ENCODE results near the gene L3MBTL4. TPM values are rescaled to one million over a fixed set of nuclear protein-coding genes. Genes with fewer than 3 reads are reported as not detected.

L3MBTL4 gene
- total RNA-seq, 1 donor: 0.36 TPM

DNA sequence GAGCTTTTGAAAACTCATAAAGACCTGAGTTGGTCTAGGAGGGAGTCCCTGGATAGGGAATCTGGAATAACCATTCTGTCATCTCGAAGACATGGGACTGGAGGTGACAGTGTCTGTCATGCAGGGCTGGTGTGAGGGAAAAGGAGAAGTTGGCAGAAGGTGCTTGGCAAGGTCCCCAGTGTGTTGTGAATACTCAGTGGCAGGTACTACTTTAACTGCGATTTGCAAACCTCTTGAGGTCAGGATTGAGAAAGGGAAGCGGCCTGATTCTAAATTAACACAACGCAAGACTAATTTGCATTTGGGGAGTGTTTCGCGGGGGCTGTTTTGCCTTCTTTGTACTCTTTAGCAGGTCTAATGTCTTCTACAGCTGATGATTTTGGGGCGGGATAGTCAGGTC lies 442.4 kb downstream of the L3MBTL4 start:
- no peaks in the 10 kb centered on the region for H3K9me3 ChIP-seq (ENCODE audit: low read depth, low read length)
- DNase-seq (ENCODE audit: insufficient read length, low spot score, missing footprints): no peak
- no peak overlapping the region for H3K27ac ChIP-seq (ENCODE audit: low read depth, low read length)
- no peak overlapping the region for H3K4me2 ChIP-seq (ENCODE audit: insufficient read depth, low read length)
- no peak overlapping the region for H3K4me3 ChIP-seq (ENCODE audit: insufficient read depth, low read length)
- H3K27me3 ChIP-seq (ENCODE audit: insufficient read depth, low read length): no peaks in the 10 kb centered on the region
- H3K4me1 ChIP-seq (ENCODE audit: insufficient read depth, low read length): peaks cover 8% of the 10 kb centered on the region
- H3K36me3 ChIP-seq (ENCODE audit: insufficient read depth, low read length): no peaks in the 10 kb centered on the region
- no peaks in the 10 kb centered on the region for H4K20me1 ChIP-seq (ENCODE audit: insufficient read depth, low read length)
- no peak overlapping the region for H2AFZ ChIP-seq (ENCODE audit: low read length)
- no peaks in the 10 kb centered on the region for H3K79me2 ChIP-seq (ENCODE audit: insufficient read depth, low read length)
- TF ChIP-seq CTCF (IDR thresholded peaks at IDR 0.05; ENCODE audit: extremely low read depth, low read depth, low read length): no peak

DNA sequence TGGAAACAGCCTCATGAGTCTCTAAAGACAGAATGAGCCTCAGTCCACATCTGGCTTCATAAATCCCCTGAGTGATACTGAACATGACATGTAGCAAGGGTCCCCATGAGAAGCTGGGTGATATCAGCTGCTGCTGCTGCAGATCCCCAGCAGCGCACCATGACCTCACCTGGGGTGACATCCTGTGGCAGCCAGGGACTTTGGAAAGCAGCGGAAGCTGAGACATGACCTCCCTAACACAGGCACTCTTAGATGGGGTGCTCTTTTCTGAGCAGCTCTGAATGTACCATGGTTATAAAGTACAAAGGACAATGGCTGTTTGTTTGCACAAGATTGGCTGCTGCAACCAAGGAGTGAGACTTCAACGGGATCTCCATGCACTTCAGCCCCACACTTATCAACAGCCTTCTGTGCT lies 444.7 kb downstream of the L3MBTL4 start:
- Histone ChIP-seq H3K4me2 (ENCODE audit: insufficient read depth, low read length) (no peak overlapping the region), H3K9me3 (ENCODE audit: low read depth, low read length) (no peaks in the 10 kb centered on the region), H4K20me1 (ENCODE audit: insufficient read depth, low read length) (no peaks in the 10 kb centered on the region), H3K36me3 (ENCODE audit: insufficient read depth, low read length) (no peaks in the 10 kb centered on the region), H3K27me3 (ENCODE audit: insufficient read depth, low read length) (no peaks in the 10 kb centered on the region), H2AFZ (ENCODE audit: low read length) (no peak overlapping the region), H3K4me3 (ENCODE audit: insufficient read depth, low read length) (no peak overlapping the region), H3K27ac (ENCODE audit: low read depth, low read length) (no peak overlapping the region), H3K79me2 (ENCODE audit: insufficient read depth, low read length) (no peaks in the 10 kb centered on the region), H3K4me1 (ENCODE audit: insufficient read depth, low read length) (peaks cover 2% of the 10 kb centered on the region)
- no peak for TF ChIP-seq CTCF (IDR thresholded peaks at IDR 0.05; ENCODE audit: extremely low read depth, low read depth, low read length)
- no peak for DNase-seq (ENCODE audit: insufficient read length, low spot score, missing footprints)

DNA sequence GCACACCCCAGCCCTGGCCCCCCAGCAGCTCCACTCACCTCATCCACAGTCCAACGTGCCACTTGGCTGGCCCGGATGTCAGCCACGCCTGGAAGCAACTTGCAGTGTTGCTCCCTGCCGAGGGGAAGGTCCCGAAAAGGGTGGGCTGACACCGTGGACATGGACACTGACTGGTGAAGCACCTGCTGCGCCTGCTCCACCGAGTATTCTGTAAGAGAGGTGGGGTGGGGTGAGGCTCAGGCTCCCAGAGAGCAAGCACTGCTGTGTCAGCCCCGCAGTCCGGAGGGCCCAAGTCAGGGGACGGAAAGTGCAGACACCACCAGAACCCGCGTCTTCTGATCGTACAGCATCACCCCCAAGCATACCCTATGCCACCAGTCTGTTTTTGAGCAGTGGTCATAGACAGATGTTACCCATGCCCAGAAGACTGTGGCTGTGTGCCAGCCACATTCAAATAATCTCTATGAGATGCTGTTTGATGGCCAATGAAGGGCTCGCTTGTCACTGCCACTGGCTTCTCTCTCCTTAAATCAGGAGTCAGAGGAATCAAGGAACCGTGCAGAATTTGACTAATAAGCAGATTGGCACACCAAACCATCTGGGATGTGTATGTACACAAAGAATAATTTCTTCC lies 445.2 kb downstream of the L3MBTL4 start:
- no peak for TF ChIP-seq CTCF (IDR thresholded peaks at IDR 0.05; ENCODE audit: extremely low read depth, low read depth, low read length)
- H3K27me3 ChIP-seq (ENCODE audit: insufficient read depth, low read length): no peaks in the 10 kb centered on the region
- H4K20me1 ChIP-seq (ENCODE audit: insufficient read depth, low read length): no peaks in the 10 kb centered on the region
- no peaks in the 10 kb centered on the region for H3K79me2 ChIP-seq (ENCODE audit: insufficient read depth, low read length)
- no peak overlapping the region for H3K4me3 ChIP-seq (ENCODE audit: insufficient read depth, low read length)
- DNase-seq (ENCODE audit: insufficient read length, low spot score, missing footprints): no peak
- no peaks in the 10 kb centered on the region for H3K36me3 ChIP-seq (ENCODE audit: insufficient read depth, low read length)
- H3K4me1 ChIP-seq (ENCODE audit: insufficient read depth, low read length): no peaks in the 10 kb centered on the region
- H3K27ac ChIP-seq (ENCODE audit: low read depth, low read length): no peak overlapping the region
- H3K9me3 ChIP-seq (ENCODE audit: low read depth, low read length): no peaks in the 10 kb centered on the region
- H2AFZ ChIP-seq (ENCODE audit: low read length): no peak overlapping the region
- H3K4me2 ChIP-seq (ENCODE audit: insufficient read depth, low read length): no peak overlapping the region

DNA sequence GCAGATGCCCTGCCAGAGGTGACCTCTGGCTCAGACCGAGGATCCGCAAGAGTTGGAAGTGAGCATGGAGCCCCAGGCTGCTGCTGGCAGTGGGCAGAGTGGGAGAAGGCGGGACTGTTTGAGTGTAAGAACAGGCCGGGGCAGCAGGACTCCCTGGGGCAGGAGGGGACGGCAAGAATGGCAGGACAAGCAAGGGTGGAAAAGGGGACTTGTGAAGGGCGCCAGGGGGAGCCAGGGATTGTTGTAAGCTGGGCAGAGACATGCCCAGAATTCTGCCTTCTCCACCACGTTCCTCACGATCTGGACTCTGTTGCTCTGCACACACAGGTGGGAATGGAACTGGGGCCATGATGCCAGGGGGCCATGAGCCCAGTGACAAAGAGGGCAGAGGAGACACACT lies 447.0 kb downstream of the L3MBTL4 start:
- H3K27ac ChIP-seq (ENCODE audit: low read depth, low read length): no peak overlapping the region
- TF ChIP-seq CTCF (IDR thresholded peaks at IDR 0.05; ENCODE audit: extremely low read depth, low read depth, low read length): no peak

More for the DNA sequence above, 447.0 kb downstream of the L3MBTL4 start:
- no peaks in the 10 kb centered on the region for H3K27me3 ChIP-seq (ENCODE audit: insufficient read depth, low read length)
- H3K36me3 ChIP-seq (ENCODE audit: insufficient read depth, low read length): no peaks in the 10 kb centered on the region
- no peaks in the 10 kb centered on the region for H3K4me1 ChIP-seq (ENCODE audit: insufficient read depth, low read length)
- H3K4me3 ChIP-seq (ENCODE audit: insufficient read depth, low read length): no peak overlapping the region
- H3K79me2 ChIP-seq (ENCODE audit: insufficient read depth, low read length): no peaks in the 10 kb centered on the region
- H3K9me3 ChIP-seq (ENCODE audit: low read depth, low read length): no peaks in the 10 kb centered on the region
- no peaks in the 10 kb centered on the region for H4K20me1 ChIP-seq (ENCODE audit: insufficient read depth, low read length)
- H2AFZ ChIP-seq (ENCODE audit: low read length): no peak overlapping the region
- H3K4me2 ChIP-seq (ENCODE audit: insufficient read depth, low read length): no peak overlapping the region
- DNase-seq (ENCODE audit: insufficient read length, low spot score, missing footprints): no peak

All from osteoblast (primary cell).